HEK293 (cell line): ENCODE measurements around the gene AGBL3.

Experiments used
- CTCF ChIA-PET: fragments of 350-600 bp; formaldehyde crosslinking; extraction: SDS; loops from one replicate; lab custom pipeline; 2021; ENCODE audit warnings: antibody characterized with exemption; lab: Yijun Ruan, JAX
- POLR2A ChIA-PET: fragments of 300-600 bp; formaldehyde crosslinking; extraction: SDS; loops from one replicate; lab custom pipeline; 2020; ENCODE audit warnings: antibody characterized with exemption, inconsistent platforms; lab: Yijun Ruan, JAX
- H3K27ac ChIP-seq: fragments of 200-500 bp; sonication (Bioruptor generic); 2 replicates; pipeline ENCODE4 v1.5.1; 2014; ENCODE audit warnings: low read depth, low read length, control low read depth, inconsistent platforms; ENCODE audit errors: extremely low read depth
- H3K36me3 ChIP-seq, 2 experiments: fragments of 200-500 bp in 1 of 2; sonication (Bioruptor generic) in 1 of 2; 1 replicate in 1 of 2; 2 replicates in 1 of 2; pipeline ENCODE4 v1.5.1; 2014 to 2017; ENCODE audit warnings: inconsistent platforms in 2 of 2, low read length in 2 of 2; ENCODE audit not compliant: control insufficient read depth in 2 of 2, insufficient read depth in 1 of 2
- H3K4me1 ChIP-seq: fragments of 200-500 bp; sonication (Bioruptor generic); 2 replicates; pipeline ENCODE4 v1.5.1; 2014; ENCODE audit warnings: mild to moderate bottlenecking, low read length, inconsistent platforms; ENCODE audit not compliant: control insufficient read depth, insufficient read depth
- H3K4me3 ChIP-seq: 2 replicates; pipeline ENCODE4 v1.5.1; 2011; ENCODE audit warnings: low read depth, mild to moderate bottlenecking, control low read depth, low read length, moderate library complexity
- H3K9me3 ChIP-seq: fragments of 200-500 bp; sonication (Bioruptor generic); 2 replicates; pipeline ENCODE4 v1.5.1; 2014; ENCODE audit warnings: low read depth, low read length, inconsistent platforms; ENCODE audit not compliant: control insufficient read depth, insufficient read depth
- FEZF1 ChIP-seq: fragments of 450-650 bp; formaldehyde crosslinking; IDR thresholded peaks from 2 replicates; pipeline ENCODE4 v1.5.1; 2016; ENCODE audit warnings: missing biosample characterization, missing genetic modification characterization
- HOXD13 ChIP-seq: sonication (generic); formaldehyde crosslinking; IDR thresholded peaks from 2 replicates; pipeline ENCODE4 v1.8.0; 2022; ENCODE audit warnings: missing genetic modification reagents, borderline replicate concordance
- MEIS1 ChIP-seq: sonication (generic); formaldehyde crosslinking; IDR thresholded peaks from 2 replicates; pipeline ENCODE4 v1.8.1; 2022; ENCODE audit warnings: missing genetic modification reagents, mild to moderate bottlenecking, borderline replicate concordance
- PRDM1 ChIP-seq: fragments of 450-650 bp; formaldehyde crosslinking; IDR thresholded peaks from 2 replicates; pipeline ENCODE4; 2016; ENCODE audit warnings: missing biosample characterization, missing genetic modification characterization
- RBAK ChIP-seq: fragments of 450-650 bp; formaldehyde crosslinking; IDR thresholded peaks from 2 replicates; pipeline ENCODE4 v1.5.1; 2016; ENCODE audit warnings: missing biosample characterization, missing genetic modification characterization
- TRIM28 ChIP-seq: IDR thresholded peaks from 2 replicates; pipeline ENCODE4 v1.6.1; 2011; ENCODE audit warnings: low read length, control low read depth, borderline replicate concordance
- YY1 ChIP-seq: fragments of 450-650 bp; formaldehyde crosslinking; IDR thresholded peaks from 2 replicates; pipeline ENCODE4 v1.5.1; 2018; ENCODE audit warnings: missing biosample characterization, missing genetic modification characterization
- ZBTB1 ChIP-seq: fragments of 450-650 bp; formaldehyde crosslinking; IDR thresholded peaks from 2 replicates; pipeline ENCODE4 v1.5.1; 2016; ENCODE audit warnings: missing biosample characterization, missing genetic modification characterization
- ZBTB10 ChIP-seq: fragments of 450-650 bp; formaldehyde crosslinking; IDR thresholded peaks from 2 replicates; pipeline ENCODE4 v1.5.1; 2016; ENCODE audit warnings: missing biosample characterization, missing genetic modification characterization
- ZBTB48 ChIP-seq: fragments of 450-650 bp; formaldehyde crosslinking; IDR thresholded peaks from 2 replicates; pipeline ENCODE4 v1.5.1; 2016; ENCODE audit warnings: missing biosample characterization, missing genetic modification characterization
- ZFP37 ChIP-seq: fragments of 450-650 bp; formaldehyde crosslinking; IDR thresholded peaks from 2 replicates; pipeline ENCODE4 v1.5.1; 2016; ENCODE audit warnings: missing biosample characterization, missing genetic modification characterization
- ZFP41 ChIP-seq: fragments of 450-650 bp; formaldehyde crosslinking; IDR thresholded peaks from 2 replicates; pipeline ENCODE4 v1.5.1; 2016; ENCODE audit warnings: missing biosample characterization, missing genetic modification characterization, borderline replicate concordance
- ZNF121 ChIP-seq: fragments of 450-650 bp; formaldehyde crosslinking; IDR thresholded peaks from 2 replicates; pipeline ENCODE4 v1.5.1; 2016; ENCODE audit warnings: missing biosample characterization, missing genetic modification characterization
- ZNF140 ChIP-seq: fragments of 450-650 bp; formaldehyde crosslinking; IDR thresholded peaks from 2 replicates; pipeline ENCODE4 v1.5.1; 2016; ENCODE audit warnings: missing biosample characterization, missing genetic modification characterization
- ZNF146 ChIP-seq: fragments of 450-650 bp; formaldehyde crosslinking; IDR thresholded peaks from 2 replicates; pipeline ENCODE4 v1.5.1; 2016; ENCODE audit warnings: missing biosample characterization, missing genetic modification characterization
- ZNF221 ChIP-seq: fragments of 450-650 bp; formaldehyde crosslinking; IDR thresholded peaks from 2 replicates; pipeline ENCODE4 v1.5.1; 2017; ENCODE audit warnings: missing biosample characterization, missing genetic modification characterization, borderline replicate concordance
- ZNF26 ChIP-seq: fragments of 450-650 bp; formaldehyde crosslinking; IDR thresholded peaks from 2 replicates; pipeline ENCODE4 v1.5.1; 2016; ENCODE audit warnings: missing biosample characterization, missing genetic modification characterization
- ZNF274 ChIP-seq, 2 experiments: fragments of 200-500 bp in 1 of 2; fragments of 450-650 bp in 1 of 2; sonication (Bioruptor generic) in 1 of 2; formaldehyde crosslinking in 1 of 2; IDR thresholded peaks; 2 replicates each; pipeline versions ENCODE4 v1.5.1 to v1.6.1; 2014 to 2016; ENCODE audit warnings: borderline replicate concordance in 1 of 2, inconsistent platforms in 1 of 2, low read length in 1 of 2, missing biosample characterization in 1 of 2, missing genetic modification characterization in 1 of 2
- ZNF292 ChIP-seq: fragments of 450-650 bp; formaldehyde crosslinking; IDR thresholded peaks from 2 replicates; pipeline ENCODE4 v1.5.1; 2016; ENCODE audit warnings: low read depth, missing biosample characterization, missing genetic modification characterization, borderline replicate concordance
- ZNF404 ChIP-seq: fragments of 450-650 bp; formaldehyde crosslinking; IDR thresholded peaks from 2 replicates; pipeline ENCODE4 v1.5.1; 2017; ENCODE audit warnings: missing biosample characterization, missing genetic modification characterization
- ZNF488 ChIP-seq: fragments of 450-650 bp; formaldehyde crosslinking; IDR thresholded peaks from 2 replicates; pipeline ENCODE4 v1.5.1; 2016; ENCODE audit warnings: missing biosample characterization, missing genetic modification characterization
- ZNF530 ChIP-seq: fragments of 450-650 bp; formaldehyde crosslinking; IDR thresholded peaks from 2 replicates; pipeline ENCODE4 v1.5.1; 2016; ENCODE audit warnings: low read depth, missing biosample characterization, missing genetic modification characterization
- ZNF555 ChIP-seq: fragments of 450-650 bp; formaldehyde crosslinking; conservative IDR thresholded peaks from 2 replicates; pipeline ENCODE4 v1.5.1; 2017; ENCODE audit warnings: missing biosample characterization, mild to moderate bottlenecking, missing genetic modification characterization, inconsistent platforms
- ZNF585B ChIP-seq: fragments of 450-650 bp; formaldehyde crosslinking; IDR thresholded peaks from 2 replicates; pipeline ENCODE4 v1.5.1; 2016; ENCODE audit warnings: missing biosample characterization, missing genetic modification characterization
- ZNF621 ChIP-seq: fragments of 450-650 bp; formaldehyde crosslinking; IDR thresholded peaks from 2 replicates; pipeline ENCODE4 v1.5.1; 2017; ENCODE audit warnings: missing biosample characterization, missing genetic modification characterization
- ZNF704 ChIP-seq: fragments of 450-650 bp; formaldehyde crosslinking; IDR thresholded peaks from 2 replicates; pipeline ENCODE4 v1.5.1; 2016; ENCODE audit warnings: missing biosample characterization, missing genetic modification characterization
- ZNF76 ChIP-seq: fragments of 450-650 bp; formaldehyde crosslinking; IDR thresholded peaks from 2 replicates; pipeline ENCODE4; 2016; ENCODE audit warnings: low read depth, missing biosample characterization, missing genetic modification characterization, borderline replicate concordance
- ZNF785 ChIP-seq: fragments of 450-650 bp; formaldehyde crosslinking; IDR thresholded peaks from 2 replicates; pipeline ENCODE4 v1.5.1; 2016; ENCODE audit warnings: missing biosample characterization, missing genetic modification characterization
- ZNF791 ChIP-seq: fragments of 450-650 bp; formaldehyde crosslinking; IDR thresholded peaks from 2 replicates; pipeline ENCODE4 v1.5.1; 2016; ENCODE audit warnings: missing biosample characterization, missing genetic modification characterization
- ZSCAN30 ChIP-seq: fragments of 450-650 bp; IDR thresholded peaks from 2 replicates; pipeline ENCODE4 v1.5.1; 2018; ENCODE audit warnings: missing biosample characterization, mild to moderate bottlenecking, missing genetic modification characterization, moderate library complexity

Gene AGBL3

GRCh38 chr7:135094472-135095237 lies 108.3 kb downstream of the AGBL3 start:
- no peak for TF ChIP-seq ZNF704
- TF ChIP-seq ZNF292 (tag by site-specific recombination), result no peak
- TF ChIP-seq ZNF555 (tag by site-specific recombination), result no peak
- TF ChIP-seq ZBTB10 (tag by site-specific recombination), result no peak
- no peak for TF ChIP-seq ZSCAN30
- TF ChIP-seq ZNF585B (tag by site-specific recombination), result no peak
- no peak for TF ChIP-seq MEIS1
- TF ChIP-seq ZNF146 (tag by site-specific recombination), result no peak
- no peak for TF ChIP-seq ZNF785 (tag by site-specific recombination)
- TF ChIP-seq ZBTB1 (tag by site-specific recombination), result no peak
- TF ChIP-seq ZNF140, result no peak
- no peak for TF ChIP-seq ZNF530 (tag by site-specific recombination)
- TF ChIP-seq TRIM28, result no peak
- TF ChIP-seq PRDM1, result no peak
- no peak for TF ChIP-seq FEZF1 (tag by site-specific recombination)
- no peak for TF ChIP-seq ZNF621
- TF ChIP-seq ZNF488 (tag by site-specific recombination), result no peak
- ChIA-PET CTCF (interaction anchor here (0.7 kb wide), 1 partner anchor 547 kb away, joined by 3 read pairs; no protein-coding TSS in a partner anchor), POLR2A (no interaction called here)
- Histone ChIP-seq H3K4me3 (no peak overlapping the region), H3K36me3 (no peaks in the 10 kb centered on the region), H3K4me1 (no peaks in the 10 kb centered on the region), H3K9me3 (no peaks in the 10 kb centered on the region), H3K27ac (no peak overlapping the region)

- CTCF ChIA-PET, result no interaction called here
- no peak overlapping the region for H3K27ac ChIP-seq
- H3K4me1 ChIP-seq, result no peaks in the 10 kb centered on the region
- no peaks in the 10 kb centered on the region for H3K36me3 ChIP-seq
- POLR2A ChIA-PET, result no interaction called here
- no peak overlapping the region for H3K4me3 ChIP-seq
- H3K9me3 ChIP-seq, result no peaks in the 10 kb centered on the region
- TF ChIP-seq ZBTB48 (tag by site-specific recombination), result no peak
- no peak for TF ChIP-seq ZNF76 (tag by site-specific recombination)
- no peak for TF ChIP-seq ZNF221 (tag by site-specific recombination)
- TF ChIP-seq ZNF26 (tag by site-specific recombination), result no peak
- no peak for TF ChIP-seq HOXD13 (CRISPR knock-in tag)
- no peak for TF ChIP-seq ZNF404 (tag by site-specific recombination)
- no peak for TF ChIP-seq ZNF791 (tag by site-specific recombination)
- TF ChIP-seq RBAK, result no peak
- TF ChIP-seq ZNF274 (IDR thresholded peaks at IDR 0.05; ENCODE audit: low read length), result no peak
- TF ChIP-seq ZNF274 (tag by site-specific recombination; IDR thresholded peaks at IDR 0.05; ENCODE audit: borderline replicate concordance), result no peak
- no peak for TF ChIP-seq YY1 (tag by site-specific recombination)
- no peak for TF ChIP-seq ZNF621
- TF ChIP-seq ZFP37 (tag by site-specific recombination), result no peak
- no peak for TF ChIP-seq ZFP41 (tag by site-specific recombination)
- no peak for TF ChIP-seq ZNF121
Measured at GRCh38 chr7:135095450-135095849, 109.1 kb downstream of the AGBL3 start.
